Stomach smooth muscle (tissue), 2 donors: Measurements from ENCODE around the gene C1orf226.
"Not testable (repeated sequence)": the region's sequence is repeated elsewhere in the genome, so short reads cannot be mapped to it uniquely, and the experiment has no call there.

ENCODE experiments used
- H3K27ac ChIP-seq: one replicate; pipeline ENCODE4 v1.7.0; 2013; ENCODE audit warnings: mild to moderate bottlenecking, low read length, inconsistent platforms
- H3K27me3 ChIP-seq, 2 donors: one replicate each; pipeline ENCODE4 v1.7.0; 2013; ENCODE audit warnings: low read length in 2 of 2; ENCODE audit not compliant: insufficient read depth in 2 of 2, control insufficient read depth in 1 of 2
- H3K36me3 ChIP-seq, 2 donors: one replicate each; pipeline ENCODE4 v1.7.0; 2013; ENCODE audit warnings: low read length in 2 of 2; ENCODE audit not compliant: control insufficient read depth in 2 of 2, insufficient read depth in 2 of 2
- H3K4me1 ChIP-seq: one replicate; pipeline ENCODE4 v1.7.0; 2013; ENCODE audit warnings: low read length; ENCODE audit not compliant: control insufficient read depth, insufficient read depth
- H3K4me3 ChIP-seq, 2 donors: one replicate each; pipeline ENCODE4 v1.7.0; 2013; ENCODE audit warnings: low read length in 2 of 2
- H3K9ac ChIP-seq, 2 donors: one replicate each; pipeline ENCODE4 v1.7.0; 2013; ENCODE audit warnings: low read length in 2 of 2, mild to moderate bottlenecking in 1 of 2
- H3K9me3 ChIP-seq, 2 donors: one replicate each; pipeline ENCODE4 v1.7.0; 2013; ENCODE audit warnings: low read length in 2 of 2; ENCODE audit not compliant: control insufficient read depth in 2 of 2
- donor health status: healthy.
- donor health status: Pancreatic carcinoma.

Gene C1orf226

DNA sequence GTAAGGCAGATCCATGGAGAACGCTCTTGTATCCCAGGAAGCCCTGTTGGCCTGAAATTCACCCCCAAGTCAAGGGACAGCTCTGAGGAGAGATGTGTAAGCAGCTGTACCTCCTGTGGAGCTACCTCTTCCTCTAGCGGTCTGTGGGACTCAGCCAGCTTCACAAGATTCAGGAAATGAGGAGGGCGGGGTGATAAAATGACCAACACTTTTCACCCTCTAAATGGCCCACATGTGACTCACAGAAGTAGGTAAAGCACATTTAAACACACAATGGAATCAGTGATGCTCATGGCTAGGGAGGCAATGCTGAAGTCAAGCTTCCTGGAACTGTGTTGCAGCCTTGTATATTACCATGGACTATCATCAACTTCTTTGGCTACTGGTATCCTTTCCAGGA lies 30.5 kb downstream of the C1orf226 start, which contains the start of gene SH2D1B:
Gene SH2D1B (minus strand): TSS at position 135 of the 400 bp plus-strand sequence. CDS start 120 bp downstream, at position 15.
- Histone ChIP-seq H3K36me3 (no peaks in the 10 kb centered on the region), H3K9me3 (no peaks in the 10 kb centered on the region), H3K4me3 (no peak within 1 kb of the TSS), H3K9ac (no peak within 1 kb of the TSS), H3K27ac (no peak within 1 kb of the TSS), H3K4me1 (no peaks in the 10 kb centered on the region), H3K27me3 (no peaks in the 10 kb centered on the region)

DNA sequence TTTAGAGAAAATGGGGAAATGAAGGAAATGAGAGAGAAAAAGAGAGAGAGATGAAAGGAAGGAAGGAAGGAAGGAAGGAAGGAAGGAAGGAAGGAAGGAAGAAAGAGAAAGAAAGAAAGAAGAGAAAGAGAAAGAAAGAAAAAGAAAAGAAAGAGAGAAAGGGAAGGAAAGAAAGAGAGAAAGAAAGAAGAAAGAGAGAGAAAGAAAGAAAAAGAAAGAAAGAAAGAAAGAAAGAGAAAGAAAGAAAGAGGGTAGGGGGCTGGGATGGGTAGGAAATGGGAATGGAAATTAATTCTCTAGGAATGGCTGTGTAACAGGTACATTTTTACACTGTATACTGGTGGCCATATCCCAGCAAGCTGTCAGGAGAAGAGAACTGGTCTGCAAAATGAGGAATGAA lies 34.7 kb downstream of the C1orf226 start:
- H3K9ac ChIP-seq: no peak overlapping the region
- no peaks in the 10 kb centered on the region for H3K4me1 ChIP-seq
- no peaks in the 10 kb centered on the region for H3K36me3 ChIP-seq
- H3K27ac ChIP-seq: no peak overlapping the region
- H3K27me3 ChIP-seq: no peaks in the 10 kb centered on the region
- no peak overlapping the region for H3K4me3 ChIP-seq
- H3K9me3 ChIP-seq: no peaks in the 10 kb centered on the region

DNA sequence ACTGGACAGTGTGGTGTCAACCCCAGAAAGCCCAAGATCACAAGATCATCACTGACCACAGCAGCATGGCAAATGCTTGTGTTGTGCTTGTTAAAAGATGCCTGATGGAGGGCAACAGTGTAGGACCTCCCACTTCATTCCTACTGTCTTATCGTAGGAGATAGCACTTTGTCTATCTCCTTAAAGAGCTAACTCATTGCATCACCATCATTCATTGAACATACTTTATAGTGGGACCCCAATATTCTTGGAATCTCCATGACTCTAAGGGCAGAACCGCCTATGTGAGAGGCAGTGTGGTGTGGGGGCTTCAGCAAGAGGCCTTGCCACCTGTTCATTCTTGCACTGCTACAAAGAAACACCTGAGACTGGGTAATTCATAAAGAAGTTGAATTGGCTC lies 35.4 kb downstream of the C1orf226 start:
- Histone ChIP-seq H3K9ac (no peak overlapping the region), H3K27me3 (no peaks in the 10 kb centered on the region), H3K4me3 (no peak overlapping the region), H3K36me3 (no peaks in the 10 kb centered on the region), H3K27ac (no peak overlapping the region), H3K4me1 (no peaks in the 10 kb centered on the region), H3K9me3 (no peaks in the 10 kb centered on the region)

DNA sequence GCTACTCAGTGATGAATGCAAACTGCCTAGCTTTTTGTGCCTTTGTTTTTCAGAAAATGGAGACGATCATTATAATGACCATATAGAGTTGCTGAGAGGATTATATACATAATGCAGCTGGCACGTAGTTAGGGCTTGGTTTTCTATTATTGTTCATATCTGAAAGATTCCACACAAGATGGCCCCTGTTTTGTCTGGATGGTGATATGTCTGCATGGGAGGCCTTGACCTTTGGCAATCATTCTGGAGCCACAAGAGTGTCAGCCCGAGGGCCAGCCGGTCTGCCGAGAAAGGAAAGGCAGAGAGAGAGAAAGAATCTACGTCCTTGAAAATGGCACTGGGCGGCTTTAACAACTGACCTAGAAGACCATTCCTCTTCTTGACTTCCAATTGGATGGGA lies 36.1 kb downstream of the C1orf226 start:
- H3K9me3 ChIP-seq: no peaks in the 10 kb centered on the region

DNA sequence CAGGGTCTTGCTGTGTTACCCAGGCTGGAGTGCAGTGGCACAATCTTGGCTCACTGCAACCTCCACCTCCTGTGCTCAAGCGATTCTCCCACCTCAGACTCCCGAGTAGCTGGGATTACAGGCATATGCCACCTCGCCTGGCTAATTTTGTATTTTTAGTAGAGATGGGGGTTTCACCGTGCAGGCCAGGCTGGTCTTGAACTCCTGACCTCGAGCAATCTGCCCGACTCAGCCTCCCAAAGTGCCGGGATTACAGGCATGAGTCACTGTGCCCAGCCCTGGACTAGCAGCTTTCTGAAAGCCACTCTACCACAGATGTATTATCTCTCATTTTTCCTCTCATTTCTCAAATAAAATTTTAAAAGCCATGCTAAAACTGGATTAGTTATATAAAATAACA lies 37.1 kb downstream of the C1orf226 start:
- not testable (repeated sequence) for H3K27ac ChIP-seq, H3K36me3 ChIP-seq, H3K9ac ChIP-seq, H3K4me1 ChIP-seq, H3K4me3 ChIP-seq, H3K9me3 ChIP-seq, H3K27me3 ChIP-seq

More for the DNA sequence above, 36.1 kb downstream of the C1orf226 start:
- Histone ChIP-seq H3K27me3 (no peaks in the 10 kb centered on the region), H3K9ac (no peak overlapping the region), H3K4me1 (no peaks in the 10 kb centered on the region), H3K27ac (no peak overlapping the region), H3K36me3 (no peaks in the 10 kb centered on the region), H3K4me3 (no peak overlapping the region)

DNA sequence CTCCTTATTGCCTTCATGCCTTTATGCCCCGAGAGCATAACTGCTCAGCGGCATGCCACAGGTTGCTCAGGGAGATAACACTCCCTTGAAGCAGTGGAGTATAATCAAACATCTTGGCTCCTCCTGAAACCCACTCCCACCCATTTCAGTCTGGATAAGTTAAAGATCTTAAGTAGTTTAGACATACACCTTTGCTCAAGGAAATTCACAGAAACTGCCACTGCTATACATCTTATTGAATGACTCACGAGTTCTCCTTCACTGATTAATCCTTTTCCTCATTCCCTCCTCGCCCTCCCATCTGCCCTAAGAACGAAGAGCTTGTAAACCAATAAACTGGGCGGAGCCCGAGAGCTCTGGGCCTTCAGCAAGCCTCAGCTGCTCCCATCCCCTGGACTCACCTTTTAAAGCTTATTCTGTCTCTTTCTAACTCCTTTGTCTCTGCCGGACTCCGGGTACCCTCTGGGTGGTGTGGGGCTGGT lies 38.0 kb downstream of the C1orf226 start:
- not testable (repeated sequence) for H3K4me3 ChIP-seq, H3K36me3 ChIP-seq, H3K27me3 ChIP-seq, H3K9me3 ChIP-seq, H3K27ac ChIP-seq, H3K4me1 ChIP-seq, H3K9ac ChIP-seq

DNA sequence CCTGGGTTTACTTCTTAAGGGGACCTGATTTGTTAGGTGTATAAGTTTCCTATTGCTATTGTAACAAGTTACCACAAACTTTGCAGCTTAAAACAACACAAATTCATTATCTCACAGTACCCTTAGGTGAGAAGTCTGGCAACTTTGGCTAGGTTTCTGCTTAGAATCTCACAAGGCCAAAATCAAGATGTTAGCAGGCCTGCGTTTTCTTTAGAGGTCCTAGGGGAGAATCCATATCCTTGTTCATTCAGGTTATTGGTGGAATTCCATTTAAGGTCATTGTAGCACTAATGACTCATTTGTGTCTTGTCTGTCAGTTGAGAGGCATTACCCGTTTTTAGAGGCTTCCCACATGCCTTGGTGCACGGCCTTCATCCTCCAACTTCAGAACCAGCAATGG lies 38.6 kb downstream of the C1orf226 start:
- Histone ChIP-seq H3K4me1 (no peaks in the 10 kb centered on the region), H3K27ac (no peak overlapping the region), H3K27me3 (no peaks in the 10 kb centered on the region), H3K36me3 (no peaks in the 10 kb centered on the region), H3K9me3 (no peaks in the 10 kb centered on the region), H3K4me3 (no peak overlapping the region), H3K9ac (no peak overlapping the region)

DNA sequence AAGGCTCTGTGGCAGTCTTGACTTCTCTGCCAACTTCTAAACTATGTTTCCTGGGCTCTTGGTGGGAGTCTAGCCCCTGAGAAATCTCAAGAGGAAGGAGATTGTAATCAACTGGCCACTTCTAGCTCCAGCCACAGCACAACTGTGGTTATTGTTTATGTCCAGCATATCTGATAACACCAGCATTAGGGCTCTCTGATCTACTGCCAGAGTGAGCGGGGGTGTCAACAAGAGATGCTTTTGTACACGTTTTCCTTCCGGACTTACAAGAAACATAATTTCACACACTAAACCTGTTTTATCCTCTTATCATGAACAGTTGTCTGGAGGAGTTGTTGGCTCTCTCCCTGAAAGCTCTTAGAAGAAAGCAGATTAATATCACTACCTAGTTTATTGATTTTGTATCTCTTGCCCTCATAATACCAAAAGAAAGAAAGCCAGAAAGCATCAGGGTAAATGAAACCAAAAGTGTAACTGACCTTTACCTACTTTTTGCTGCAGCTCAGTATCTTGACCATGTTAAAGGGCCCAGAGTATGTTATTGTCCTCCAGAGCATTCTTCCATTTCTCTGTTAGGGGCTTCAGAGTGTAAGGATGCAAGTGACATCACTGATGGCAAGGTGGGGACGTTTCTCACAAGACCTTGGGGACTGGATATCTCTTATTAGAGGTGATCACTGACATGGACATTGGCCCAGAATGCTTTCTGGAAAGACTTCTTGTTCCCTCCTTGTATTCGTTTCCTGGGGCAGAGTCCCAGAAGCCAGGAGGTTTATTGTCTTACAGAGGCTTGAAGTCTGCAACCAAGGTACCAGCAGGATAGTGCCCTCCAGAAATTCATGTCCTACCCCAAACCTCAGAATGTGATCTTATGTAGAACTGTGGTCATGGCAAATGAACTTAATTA lies 40.0 kb downstream of the C1orf226 start:
- H3K36me3 ChIP-seq: no peaks in the 10 kb centered on the region
- H3K27ac ChIP-seq: no peak overlapping the region
- no peaks in the 10 kb centered on the region for H3K9me3 ChIP-seq
- no peak overlapping the region for H3K9ac ChIP-seq
- no peak overlapping the region for H3K4me3 ChIP-seq
- no peaks in the 10 kb centered on the region for H3K4me1 ChIP-seq
- no peaks in the 10 kb centered on the region for H3K27me3 ChIP-seq

DNA sequence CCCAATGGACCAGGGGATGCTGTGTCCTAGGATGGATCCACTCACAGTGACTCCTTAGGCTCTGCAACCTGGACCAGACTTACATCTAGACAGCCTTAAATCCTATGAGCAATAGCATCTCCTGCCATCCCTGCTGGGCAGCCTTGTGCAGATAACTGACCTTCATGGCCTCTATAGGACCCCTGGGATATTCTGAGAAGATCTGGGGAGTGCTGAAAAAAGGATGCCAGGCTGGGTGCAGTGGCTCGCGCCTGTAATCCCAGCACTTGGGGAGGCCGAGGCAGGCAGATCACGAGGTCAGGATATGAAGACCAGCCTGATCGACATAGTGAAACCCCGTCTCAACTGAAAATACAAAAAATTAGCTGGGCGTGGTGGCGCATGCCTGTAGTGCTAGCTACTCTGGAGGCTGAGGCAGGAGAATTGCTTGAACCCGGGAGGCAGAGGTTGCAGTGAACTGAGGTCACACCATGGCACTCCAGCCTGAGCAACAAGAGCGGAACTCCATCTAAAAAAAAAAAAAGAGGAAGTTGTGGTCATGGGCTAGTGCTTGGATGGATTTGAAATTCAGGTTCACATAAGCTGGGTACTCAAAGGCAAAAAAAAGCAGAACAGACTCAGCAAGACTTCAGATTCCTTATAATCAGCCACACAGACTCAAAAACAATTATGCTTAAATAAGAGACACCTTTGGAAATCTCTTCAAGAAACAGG lies 41.3 kb downstream of the C1orf226 start:
- Histone ChIP-seq H3K4me3 (no peak overlapping the region), H3K27ac (no peak overlapping the region), H3K4me1 (no peaks in the 10 kb centered on the region), H3K9ac (no peak overlapping the region), H3K36me3 (no peaks in the 10 kb centered on the region), H3K9me3 (no peaks in the 10 kb centered on the region), H3K27me3 (no peaks in the 10 kb centered on the region)

DNA sequence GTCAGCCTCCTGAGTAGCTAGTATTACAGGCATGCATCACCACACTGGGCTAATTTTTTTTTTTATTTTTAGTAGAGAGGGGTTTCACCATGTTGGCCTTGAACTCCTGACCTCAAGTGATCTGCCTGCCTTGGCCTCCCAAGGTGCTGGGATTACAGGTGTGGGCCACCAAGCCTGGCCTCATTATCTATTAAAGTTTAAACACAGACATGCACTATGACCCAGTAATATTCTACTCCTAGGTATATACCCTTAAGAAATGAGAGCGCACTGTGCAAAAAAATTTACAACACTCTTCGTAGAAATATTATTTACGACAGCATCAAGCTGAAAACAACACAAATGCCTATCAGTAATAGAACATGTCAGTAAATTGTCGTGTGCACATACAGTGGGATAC lies 49.1 kb downstream of the C1orf226 start:
- Histone ChIP-seq H3K27me3 (no peaks in the 10 kb centered on the region), H3K4me3 (no peak overlapping the region), H3K27ac (no peak overlapping the region)

More for the DNA sequence above, 49.1 kb downstream of the C1orf226 start:
- H3K36me3 ChIP-seq: no peaks in the 10 kb centered on the region
- H3K9ac ChIP-seq: no peak overlapping the region
- no peaks in the 10 kb centered on the region for H3K4me1 ChIP-seq
- no peaks in the 10 kb centered on the region for H3K9me3 ChIP-seq
